ENCODE measurements around the gene SEC16A.

SEC16A gene

GRCh38 chr9:136496181-136496580, 13.3 kb upstream of the SEC16A start:
- Histone ChIP-seq H3K9me3 (ENCODE audit: control insufficient read depth in 1 of 2, low read length in 2 of 2) (no peaks in the 10 kb centered on the region), H3K4me1 (ENCODE audit: control insufficient read depth in 1 of 2, insufficient read depth in 2 of 2, low read length in 2 of 2) (no peaks in the 10 kb centered on the region), H3K27me3 (ENCODE audit: control insufficient read depth in 1 of 2, insufficient read depth in 2 of 2, low read length in 2 of 2) (no peaks in the 10 kb centered on the region), H3K4me3 (ENCODE audit: low read depth in 1 of 2, low read length in 2 of 2) (no peak overlapping the region), H3K27ac (ENCODE audit: low read depth, low read length) (no peak overlapping the region), H3K36me3 (ENCODE audit: control insufficient read depth in 1 of 2, insufficient read depth in 2 of 2, low read length in 2 of 2) (peaks cover 30 to 53% of the 10 kb centered on the region in 2 donors), H3K9ac (ENCODE audit: low read depth in 1 of 2, low read length in 2 of 2) (no peak overlapping the region)

- no peak overlapping the region for H3K4me3 ChIP-seq (ENCODE audit: low read depth in 1 of 2, low read length in 2 of 2)
- H3K36me3 ChIP-seq (ENCODE audit: control insufficient read depth in 1 of 2, insufficient read depth in 2 of 2, low read length in 2 of 2), result peaks cover 27 to 45% of the 10 kb centered on the region in 2 donors
- no peak overlapping the region for H3K9ac ChIP-seq (ENCODE audit: low read depth in 1 of 2, low read length in 2 of 2)
- no peaks in the 10 kb centered on the region for H3K27me3 ChIP-seq (ENCODE audit: control insufficient read depth in 1 of 2, insufficient read depth in 2 of 2, low read length in 2 of 2)
- H3K27ac ChIP-seq (ENCODE audit: low read depth, low read length), result no peak overlapping the region
- H3K9me3 ChIP-seq (ENCODE audit: control insufficient read depth in 1 of 2, low read length in 2 of 2), result no peaks in the 10 kb centered on the region
- no peaks in the 10 kb centered on the region for H3K4me1 ChIP-seq (ENCODE audit: control insufficient read depth in 1 of 2, insufficient read depth in 2 of 2, low read length in 2 of 2)
Observed at GRCh38 chr9:136495238-136495800, 12.5 kb upstream of the SEC16A start.

- no peaks in the 10 kb centered on the region for H3K27me3 ChIP-seq (ENCODE audit: control insufficient read depth in 1 of 2, insufficient read depth in 2 of 2, low read length in 2 of 2)
- H3K36me3 ChIP-seq (ENCODE audit: control insufficient read depth in 1 of 2, insufficient read depth in 2 of 2, low read length in 2 of 2), result peaks cover 23 to 38% of the 10 kb centered on the region in 2 donors
- H3K4me3 ChIP-seq (ENCODE audit: low read depth in 1 of 2, low read length in 2 of 2), result no peak overlapping the region
- H3K9me3 ChIP-seq (ENCODE audit: control insufficient read depth in 1 of 2, low read length in 2 of 2), result no peaks in the 10 kb centered on the region
- no peaks in the 10 kb centered on the region for H3K4me1 ChIP-seq (ENCODE audit: control insufficient read depth in 1 of 2, insufficient read depth in 2 of 2, low read length in 2 of 2)
- no peak overlapping the region for H3K9ac ChIP-seq (ENCODE audit: low read depth in 1 of 2, low read length in 2 of 2)
- no peak overlapping the region for H3K27ac ChIP-seq (ENCODE audit: low read depth, low read length)
Observed at GRCh38 chr9:136494531-136495215, 11.8 kb upstream of the SEC16A start.

GRCh38 chr9:136494012-136494411, 11.2 kb upstream of the SEC16A start:
- Histone ChIP-seq H3K4me1 (ENCODE audit: control insufficient read depth in 1 of 2, insufficient read depth in 2 of 2, low read length in 2 of 2) (no peaks in the 10 kb centered on the region), H3K9me3 (ENCODE audit: control insufficient read depth in 1 of 2, low read length in 2 of 2) (no peaks in the 10 kb centered on the region), H3K27me3 (ENCODE audit: control insufficient read depth in 1 of 2, insufficient read depth in 2 of 2, low read length in 2 of 2) (no peaks in the 10 kb centered on the region), H3K27ac (ENCODE audit: low read depth, low read length) (no peak overlapping the region), H3K36me3 (ENCODE audit: control insufficient read depth in 1 of 2, insufficient read depth in 2 of 2, low read length in 2 of 2) (peaks cover 16 to 32% of the 10 kb centered on the region in 2 donors), H3K9ac (ENCODE audit: low read depth in 1 of 2, low read length in 2 of 2) (no peak overlapping the region), H3K4me3 (ENCODE audit: low read depth in 1 of 2, low read length in 2 of 2) (no peak overlapping the region)

- no peak overlapping the region for H3K9ac ChIP-seq (ENCODE audit: low read depth in 1 of 2, low read length in 2 of 2)
- H3K4me1 ChIP-seq (ENCODE audit: control insufficient read depth in 1 of 2, insufficient read depth in 2 of 2, low read length in 2 of 2), result no peaks in the 10 kb centered on the region
- H3K27ac ChIP-seq (ENCODE audit: low read depth, low read length), result no peak overlapping the region
- H3K27me3 ChIP-seq (ENCODE audit: control insufficient read depth in 1 of 2, insufficient read depth in 2 of 2, low read length in 2 of 2), result no peaks in the 10 kb centered on the region
- no peak overlapping the region for H3K4me3 ChIP-seq (ENCODE audit: low read depth in 1 of 2, low read length in 2 of 2)
- no peaks in the 10 kb centered on the region for H3K9me3 ChIP-seq (ENCODE audit: control insufficient read depth in 1 of 2, low read length in 2 of 2)
- peaks cover 12 to 27% of the 10 kb centered on the region in 2 donors for H3K36me3 ChIP-seq (ENCODE audit: control insufficient read depth in 1 of 2, insufficient read depth in 2 of 2, low read length in 2 of 2)
Observed at GRCh38 chr9:136493567-136493971, 10.7 kb upstream of the SEC16A start.

DNA sequence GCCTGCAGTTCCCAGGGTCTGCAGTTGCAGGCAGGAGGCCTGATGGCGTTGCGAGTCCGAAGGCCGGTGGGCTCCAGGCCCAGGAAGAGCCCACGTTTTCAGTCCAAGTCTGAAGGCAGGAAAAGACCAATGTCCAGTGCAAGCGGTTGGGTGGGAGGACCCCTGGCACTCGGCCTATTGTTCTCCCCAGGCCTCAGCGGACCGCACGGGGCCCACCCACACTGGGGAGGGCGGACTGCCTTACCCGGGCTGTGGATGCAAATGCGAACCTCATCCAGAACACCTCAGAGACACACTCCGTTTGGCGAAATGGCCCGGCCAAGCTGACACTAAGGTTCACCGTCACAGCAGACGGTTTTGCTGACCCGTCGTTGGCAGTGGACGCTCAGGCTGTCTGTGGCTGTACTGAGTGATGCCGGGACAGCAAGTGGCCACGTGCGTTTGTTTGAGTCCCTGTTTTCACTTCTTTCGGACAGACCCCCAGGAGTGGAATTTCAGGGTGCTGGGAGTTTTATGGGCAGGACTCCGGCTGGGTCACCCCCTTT, 10.2 kb upstream of the SEC16A start:
- Histone ChIP-seq H3K9me3 (ENCODE audit: control insufficient read depth in 1 of 2, low read length in 2 of 2) (no peaks in the 10 kb centered on the region), H3K27ac (ENCODE audit: low read depth, low read length) (no peak overlapping the region), H3K27me3 (ENCODE audit: control insufficient read depth in 1 of 2, insufficient read depth in 2 of 2, low read length in 2 of 2) (no peaks in the 10 kb centered on the region), H3K36me3 (ENCODE audit: control insufficient read depth in 1 of 2, insufficient read depth in 2 of 2, low read length in 2 of 2) (peaks cover 10 to 23% of the 10 kb centered on the region in 2 donors), H3K4me1 (ENCODE audit: control insufficient read depth in 1 of 2, insufficient read depth in 2 of 2, low read length in 2 of 2) (no peaks in the 10 kb centered on the region), H3K4me3 (ENCODE audit: low read depth in 1 of 2, low read length in 2 of 2) (no peak overlapping the region), H3K9ac (ENCODE audit: low read depth in 1 of 2, low read length in 2 of 2) (no peak overlapping the region)

DNA sequence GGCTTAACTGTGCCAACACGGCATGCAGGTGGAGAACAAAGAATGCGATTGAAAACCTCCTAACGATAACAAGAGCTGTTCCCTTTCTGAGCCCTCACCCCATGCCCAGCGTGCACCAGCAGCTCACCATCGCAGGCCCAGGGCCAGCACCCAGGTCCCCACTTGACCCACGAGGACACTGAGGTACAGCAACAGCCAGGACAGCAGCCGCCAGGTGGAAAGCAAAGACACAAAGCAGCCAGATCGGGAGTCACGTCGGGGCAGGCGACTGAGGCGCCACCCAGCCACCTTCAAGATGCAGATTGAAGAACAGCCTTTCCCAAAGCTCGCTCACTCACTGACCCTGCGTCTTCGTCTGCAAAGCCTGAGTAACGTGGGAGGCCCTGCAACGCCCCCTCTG, 6.9 kb upstream of the SEC16A start:
- Histone ChIP-seq H3K9ac (ENCODE audit: low read depth in 1 of 2, low read length in 2 of 2) (no peak overlapping the region), H3K4me3 (ENCODE audit: low read depth in 1 of 2, low read length in 2 of 2) (no peak overlapping the region), H3K36me3 (ENCODE audit: control insufficient read depth in 1 of 2, insufficient read depth in 2 of 2, low read length in 2 of 2) (peaks cover 0 to 6% of the 10 kb centered on the region in 2 donors), H3K27ac (ENCODE audit: low read depth, low read length) (no peak overlapping the region), H3K27me3 (ENCODE audit: control insufficient read depth in 1 of 2, insufficient read depth in 2 of 2, low read length in 2 of 2) (no peaks in the 10 kb centered on the region), H3K9me3 (ENCODE audit: control insufficient read depth in 1 of 2, low read length in 2 of 2) (no peaks in the 10 kb centered on the region), H3K4me1 (ENCODE audit: control insufficient read depth in 1 of 2, insufficient read depth in 2 of 2, low read length in 2 of 2) (peaks cover 2 to 7% of the 10 kb centered on the region in 2 donors)

DNA sequence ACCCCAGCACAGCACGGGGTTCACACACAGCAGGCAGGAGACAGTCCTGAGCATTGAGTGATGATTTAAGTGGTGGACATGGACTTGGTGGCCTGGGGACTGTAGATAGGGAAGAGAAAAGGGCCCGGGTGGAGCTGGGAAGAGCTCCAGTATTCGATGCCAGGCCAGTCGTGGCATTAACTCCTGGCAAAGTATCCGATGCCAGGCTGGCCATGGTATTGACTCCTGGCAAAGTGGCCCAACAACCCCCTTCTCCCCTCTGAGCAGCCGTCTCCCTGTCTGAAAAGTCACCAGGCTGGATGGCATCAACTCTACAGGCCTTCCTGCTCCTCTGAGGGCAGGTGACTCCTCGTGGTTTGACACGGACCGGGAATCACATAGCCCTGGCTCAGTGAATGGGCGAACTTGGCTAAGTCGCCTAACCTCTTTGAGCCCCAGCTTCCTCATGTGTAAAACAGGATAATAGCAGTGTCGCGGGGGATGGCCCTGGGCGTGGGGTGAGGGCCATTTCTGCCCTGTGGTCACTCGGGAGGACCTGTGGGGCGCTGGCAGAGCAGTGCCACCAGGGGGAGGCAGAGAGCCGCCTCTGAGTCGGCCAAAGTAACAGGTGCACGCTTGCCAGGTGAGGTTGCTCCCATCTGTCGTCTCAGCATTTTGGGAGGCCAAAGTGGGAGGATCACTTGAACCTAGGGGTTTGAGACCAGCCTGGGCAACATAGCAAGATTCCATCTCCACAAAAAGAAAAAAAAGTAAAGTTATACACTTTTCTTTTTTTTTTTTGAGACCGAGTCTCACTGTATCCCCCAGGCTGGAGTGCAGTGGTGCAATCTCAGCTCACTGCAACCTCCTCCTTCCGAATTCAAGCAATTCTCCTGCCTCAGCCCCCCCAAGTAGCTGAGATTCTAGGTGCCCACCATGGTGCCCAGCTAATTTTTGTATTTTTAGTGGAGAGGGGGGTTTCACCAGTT, 5.7 kb upstream of the SEC16A start:
- H3K9me3 ChIP-seq (ENCODE audit: control insufficient read depth in 1 of 2, low read length in 2 of 2), result no peaks in the 10 kb centered on the region
- no peak overlapping the region for H3K4me3 ChIP-seq (ENCODE audit: low read depth in 1 of 2, low read length in 2 of 2)
- no peaks in the 10 kb centered on the region for H3K36me3 ChIP-seq (ENCODE audit: control insufficient read depth in 1 of 2, insufficient read depth in 2 of 2, low read length in 2 of 2)
- H3K4me1 ChIP-seq (ENCODE audit: control insufficient read depth in 1 of 2, insufficient read depth in 2 of 2, low read length in 2 of 2), result peaks cover 11 to 15% of the 10 kb centered on the region in 2 donors
- H3K27me3 ChIP-seq (ENCODE audit: control insufficient read depth in 1 of 2, insufficient read depth in 2 of 2, low read length in 2 of 2), result no peaks in the 10 kb centered on the region
- H3K9ac ChIP-seq (ENCODE audit: low read depth in 1 of 2, low read length in 2 of 2), result no peak overlapping the region
- no peak overlapping the region for H3K27ac ChIP-seq (ENCODE audit: low read depth, low read length)

DNA sequence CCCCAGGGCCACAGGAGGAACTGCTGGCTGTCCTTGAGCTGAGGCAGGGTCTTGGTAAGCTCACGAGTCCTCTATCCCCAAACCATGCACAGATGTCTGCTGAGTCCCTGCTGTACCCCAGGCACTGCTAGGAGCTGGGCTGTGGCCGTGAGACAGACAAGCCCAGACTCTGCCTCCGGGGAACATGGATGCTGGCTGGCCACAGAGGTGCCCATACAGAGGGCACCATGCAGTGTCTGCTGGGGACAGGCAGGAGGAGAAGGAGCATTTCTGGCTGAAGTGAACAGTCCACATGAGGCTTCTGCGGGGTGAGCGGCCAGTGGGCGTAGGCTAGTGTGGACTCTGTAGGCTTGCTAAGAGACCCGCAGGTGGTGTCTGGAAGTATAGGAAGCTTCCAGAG, 4.8 kb upstream of the SEC16A start:
- Histone ChIP-seq H3K9me3 (ENCODE audit: control insufficient read depth in 1 of 2, low read length in 2 of 2) (no peaks in the 10 kb centered on the region), H3K9ac (ENCODE audit: low read depth in 1 of 2, low read length in 2 of 2) (no peak overlapping the region), H3K36me3 (ENCODE audit: control insufficient read depth in 1 of 2, insufficient read depth in 2 of 2, low read length in 2 of 2) (no peaks in the 10 kb centered on the region), H3K27me3 (ENCODE audit: control insufficient read depth in 1 of 2, insufficient read depth in 2 of 2, low read length in 2 of 2) (no peaks in the 10 kb centered on the region), H3K4me3 (ENCODE audit: low read depth in 1 of 2, low read length in 2 of 2) (no peak overlapping the region), H3K4me1 (ENCODE audit: control insufficient read depth in 1 of 2, insufficient read depth in 2 of 2, low read length in 2 of 2) (peaks cover 11 to 15% of the 10 kb centered on the region in 2 donors), H3K27ac (ENCODE audit: low read depth, low read length) (no peak overlapping the region)

Measured in duodenal mucosa (tissue), 2 donors.